HG02870 (cell line): Measurements from ENCODE around the gene ATG7.
"Not testable (repeated sequence)": the region's sequence is repeated elsewhere in the genome, so short reads cannot be mapped to it uniquely, and the experiment has no call there.

Source experiments
- ATAC-seq: cut with Tn5 transposase; IDR thresholded peaks from one replicate; pipeline ENCODE4 v1.9.1; 2021; ENCODE audit warnings: mild to moderate bottlenecking, moderate library complexity; ENCODE audit not compliant: unreplicated experiment

ATG7 gene

DNA sequence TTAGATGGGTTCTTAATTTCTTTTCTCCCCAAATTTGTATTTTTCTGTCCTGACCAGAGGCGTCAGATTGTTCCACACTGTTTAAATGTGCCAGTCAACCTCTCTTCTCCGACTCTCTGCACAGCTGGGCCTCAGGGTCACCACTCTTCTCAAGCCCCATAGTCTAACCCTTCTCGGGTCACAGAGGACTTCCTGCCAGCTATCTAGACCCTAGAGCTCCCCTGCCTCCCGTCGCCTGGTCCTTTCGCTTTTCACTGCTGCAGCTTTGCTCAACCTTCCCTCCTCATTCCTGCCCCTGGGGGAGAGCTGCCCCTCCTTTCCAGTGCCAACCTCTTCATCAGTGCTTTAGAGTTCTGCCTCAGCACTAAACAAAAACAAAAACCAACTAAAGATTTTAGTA is 151.7 kb downstream of the ATG7 start:
- no peak for ATAC-seq

DNA sequence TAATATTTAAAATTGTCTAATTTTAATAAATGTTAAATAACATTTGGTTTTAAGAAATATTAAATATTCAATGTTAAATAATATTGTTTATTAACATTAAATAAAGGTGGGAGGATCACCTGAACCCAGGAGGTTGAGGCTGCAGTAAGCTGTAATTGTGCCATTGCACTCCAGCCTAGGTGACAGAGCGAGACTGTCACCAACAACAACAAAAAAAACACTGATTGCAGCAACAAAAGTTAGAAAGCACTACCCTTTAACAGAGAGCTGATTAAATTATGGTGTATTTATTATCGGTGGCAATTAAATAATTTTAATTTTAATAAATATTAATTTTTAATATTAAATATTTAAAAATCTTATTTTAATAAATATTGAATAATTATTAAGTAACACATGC is 152.1 kb downstream of the ATG7 start:
- no peak for ATAC-seq

DNA sequence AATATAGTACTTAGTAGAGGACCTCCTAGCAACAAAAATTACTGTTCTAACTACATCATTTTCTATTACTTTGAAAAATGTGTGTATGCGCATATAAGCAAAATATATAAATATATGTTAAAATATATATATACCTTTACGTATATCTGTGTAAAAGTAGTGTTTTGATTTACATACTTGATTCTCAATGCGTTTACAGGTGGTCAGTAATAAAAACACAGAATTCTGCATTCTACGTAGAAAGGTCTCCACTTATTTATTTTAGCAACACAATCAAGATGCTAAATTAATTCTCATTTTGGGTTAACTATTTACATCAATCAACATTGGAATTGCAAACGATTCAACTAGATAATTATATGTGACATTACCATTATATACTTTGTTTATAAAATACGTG is 158.0 kb downstream of the ATG7 start:
- no peak for ATAC-seq

DNA sequence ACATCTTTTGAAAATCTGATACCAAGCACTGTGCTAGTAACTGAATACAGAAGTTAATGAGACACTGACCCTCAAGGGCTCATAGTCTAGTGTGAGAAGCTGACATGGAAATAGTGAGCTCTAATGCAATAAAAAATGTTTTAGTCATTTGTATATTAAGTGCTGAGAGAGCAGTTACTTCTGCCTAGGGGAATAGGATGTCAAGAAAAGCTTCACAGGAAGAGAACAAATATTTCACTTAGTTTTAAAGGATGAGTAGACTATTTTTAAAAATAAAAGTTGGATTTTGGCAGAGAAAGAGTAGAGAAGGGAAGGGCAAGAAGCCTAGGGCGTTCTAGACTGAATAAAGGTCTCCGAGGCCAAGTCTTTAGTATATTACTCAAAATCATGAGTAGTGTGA is 158.4 kb downstream of the ATG7 start:
- no peak for ATAC-seq

DNA sequence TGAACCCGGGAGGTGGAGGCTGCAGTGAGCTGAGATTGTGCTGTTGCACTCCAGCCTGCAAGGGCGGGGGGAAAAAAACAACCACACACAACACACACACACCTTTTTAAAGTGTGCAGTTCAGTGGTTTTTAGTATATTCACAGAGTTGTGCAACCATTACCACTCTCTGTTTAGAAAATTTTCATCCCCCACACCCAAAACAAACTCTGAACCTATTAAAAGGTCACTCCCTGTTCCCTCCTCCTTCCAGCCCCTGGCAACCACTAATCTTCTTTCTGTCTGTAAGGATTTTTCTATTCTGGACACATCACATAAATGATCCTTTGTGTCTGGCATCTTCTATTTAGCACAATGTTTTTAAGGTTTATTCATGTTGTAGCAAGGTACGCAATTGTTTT is 159.1 kb downstream of the ATG7 start:
- no peak for ATAC-seq

DNA sequence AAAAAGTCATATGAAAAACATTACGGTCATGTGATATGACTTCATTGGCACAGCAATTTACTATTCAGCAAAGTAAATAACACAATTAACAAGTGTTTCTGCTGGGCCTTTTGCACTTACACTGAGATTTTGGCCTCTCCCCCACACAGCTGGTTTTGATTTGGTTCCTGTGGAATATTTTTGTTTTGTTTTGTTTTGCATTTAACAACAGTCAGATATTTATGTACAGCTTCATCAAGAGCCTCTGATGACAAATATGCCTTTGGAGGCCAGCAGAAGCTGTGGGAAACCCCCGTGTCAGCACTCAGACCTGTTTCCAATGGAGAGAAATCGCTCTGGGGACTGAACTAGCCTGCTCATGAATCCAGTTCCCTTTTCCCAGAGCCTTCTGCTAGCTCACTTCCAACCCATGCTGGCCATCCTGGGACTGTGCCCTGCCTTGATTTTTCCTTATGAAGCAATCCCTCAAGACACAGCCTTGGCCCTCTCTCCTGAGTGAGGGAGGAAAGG is 161.9 kb downstream of the ATG7 start:
- no peak for ATAC-seq

DNA sequence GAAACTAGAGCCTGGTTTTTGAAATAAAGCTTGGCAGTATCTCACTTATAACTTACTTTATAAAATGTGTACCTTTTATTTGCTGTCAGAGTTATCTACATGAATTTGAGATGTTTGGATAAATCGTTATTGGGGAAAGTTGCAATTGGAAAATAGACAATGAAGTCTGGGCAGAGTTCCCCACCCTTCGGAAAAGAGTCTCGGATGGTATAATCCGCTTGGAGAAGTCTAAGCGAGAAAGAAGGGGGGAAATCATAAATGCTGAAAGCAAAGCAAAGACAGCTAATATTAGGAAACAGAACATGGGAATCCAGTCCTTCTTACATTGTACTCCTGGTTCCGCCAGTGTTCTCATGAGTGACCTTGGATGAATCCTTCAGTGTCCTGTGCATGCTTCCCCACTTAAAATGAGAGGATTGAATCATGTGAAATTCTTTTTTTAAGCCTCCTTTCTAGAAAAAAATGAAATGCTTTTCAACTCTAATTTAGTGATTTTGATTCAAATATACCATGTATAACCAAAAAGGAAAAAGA is 162.4 kb downstream of the ATG7 start:
- no peak for ATAC-seq

DNA sequence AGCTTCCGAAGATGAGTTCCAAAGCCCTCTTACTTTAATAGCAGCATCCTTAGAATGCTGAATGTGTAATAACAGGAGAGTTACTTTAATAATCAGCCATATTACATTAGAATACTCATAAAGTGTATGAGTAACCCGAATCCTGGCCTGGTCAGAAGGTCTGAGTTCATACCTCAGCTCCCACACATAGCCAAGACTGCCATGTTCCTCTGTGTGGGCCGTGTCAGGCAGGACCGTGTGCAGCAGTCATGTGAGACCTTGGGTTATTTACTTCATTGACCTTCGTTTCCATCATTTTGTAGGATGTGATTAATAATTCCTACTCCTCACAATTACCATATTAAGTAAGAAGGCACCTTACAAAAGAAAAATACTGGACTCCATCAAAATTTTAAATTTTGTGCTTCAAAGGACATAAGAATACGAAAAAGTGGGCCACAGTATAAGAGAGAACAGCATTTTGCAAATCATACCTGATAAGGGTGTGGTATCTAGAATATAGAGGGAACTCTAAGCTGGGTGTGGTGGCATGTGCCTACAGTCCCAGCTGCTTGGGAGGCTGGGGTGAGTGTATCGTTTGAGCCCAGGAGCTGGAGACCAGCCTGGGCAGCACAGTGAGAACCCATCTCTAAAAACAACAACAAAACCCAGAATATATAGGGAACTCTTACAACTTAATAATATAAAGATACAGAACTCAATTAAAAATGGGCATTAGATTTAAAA is 163.4 kb downstream of the ATG7 start:
- no peak for ATAC-seq

DNA sequence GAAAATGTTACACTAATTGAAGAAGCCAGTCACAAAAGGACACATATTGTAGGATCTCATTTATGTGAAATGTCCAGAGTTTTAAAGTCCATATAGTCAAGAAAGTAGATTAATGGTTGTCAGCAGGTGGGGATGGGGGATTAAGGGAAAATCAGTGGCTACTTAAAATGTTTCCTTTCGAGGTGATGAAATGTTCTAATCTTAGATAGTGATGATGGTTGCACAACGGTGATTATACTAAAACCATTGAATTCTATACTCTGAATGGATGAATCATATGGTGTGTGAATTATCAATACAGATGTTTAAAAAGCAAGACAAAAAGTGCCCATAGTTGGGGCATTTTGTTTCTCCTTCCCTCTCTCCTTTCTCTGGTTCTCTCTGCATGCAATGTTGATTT is 164.6 kb downstream of the ATG7 start:
- ATAC-seq = no peak

DNA sequence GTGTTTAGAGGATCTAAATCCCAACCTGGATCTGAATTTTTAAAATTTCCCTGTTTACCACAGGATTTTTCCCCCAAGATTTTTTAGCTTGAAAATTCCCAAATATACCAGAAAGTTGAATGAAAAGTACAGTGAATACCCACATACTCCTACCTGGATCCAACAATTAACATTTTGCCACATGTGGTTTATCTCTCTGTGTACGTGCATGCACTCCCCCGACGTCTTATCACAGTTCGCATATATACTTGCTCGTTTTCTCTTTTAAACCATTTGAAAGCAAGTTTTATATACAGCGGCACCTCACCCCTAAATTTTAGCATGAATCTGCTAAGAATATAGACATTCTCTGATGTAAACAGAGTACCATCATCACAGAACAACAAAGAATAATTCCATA is 165.3 kb downstream of the ATG7 start:
- no peak for ATAC-seq

DNA sequence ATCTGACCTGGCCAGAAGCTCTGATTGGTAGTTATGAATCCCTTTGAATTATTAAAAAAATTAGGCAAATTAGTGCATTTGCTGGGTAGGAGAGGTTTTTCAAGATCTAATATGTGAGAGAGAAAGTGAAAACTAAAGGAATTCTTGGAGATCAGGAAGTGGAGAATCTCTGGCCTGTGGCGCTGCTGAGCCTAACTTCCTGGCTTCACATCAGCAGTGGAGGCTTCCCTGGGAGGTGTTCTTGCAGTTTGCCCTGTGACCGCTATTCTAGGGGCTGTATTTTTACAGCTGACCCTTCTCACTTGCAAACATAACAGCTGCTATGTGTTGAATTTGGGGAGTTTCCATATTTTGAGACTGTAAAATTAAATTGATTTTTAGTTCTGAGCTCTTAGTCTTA is 166.4 kb downstream of the ATG7 start:
- ATAC-seq = no peak

DNA sequence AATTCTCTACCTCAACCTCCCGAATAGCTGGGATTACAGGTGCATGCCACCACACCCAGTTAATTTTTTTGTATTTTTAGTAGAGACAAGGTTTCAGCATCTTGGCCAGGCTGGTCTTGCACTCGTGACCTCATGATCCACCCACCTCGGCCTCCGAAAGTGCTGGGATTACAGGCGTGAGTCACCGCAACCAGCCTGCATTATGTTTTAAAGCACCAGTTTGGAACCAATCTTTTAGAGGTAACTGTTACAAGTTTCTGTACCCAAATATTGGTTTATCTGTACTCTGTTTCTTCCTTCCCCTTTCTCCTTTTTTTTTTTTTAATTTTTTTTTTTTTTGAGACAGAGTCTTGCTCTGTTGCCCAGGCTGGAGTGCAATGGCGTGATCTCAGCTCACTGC is 169.1 kb downstream of the ATG7 start:
- ATAC-seq = not testable (repeated sequence)

DNA sequence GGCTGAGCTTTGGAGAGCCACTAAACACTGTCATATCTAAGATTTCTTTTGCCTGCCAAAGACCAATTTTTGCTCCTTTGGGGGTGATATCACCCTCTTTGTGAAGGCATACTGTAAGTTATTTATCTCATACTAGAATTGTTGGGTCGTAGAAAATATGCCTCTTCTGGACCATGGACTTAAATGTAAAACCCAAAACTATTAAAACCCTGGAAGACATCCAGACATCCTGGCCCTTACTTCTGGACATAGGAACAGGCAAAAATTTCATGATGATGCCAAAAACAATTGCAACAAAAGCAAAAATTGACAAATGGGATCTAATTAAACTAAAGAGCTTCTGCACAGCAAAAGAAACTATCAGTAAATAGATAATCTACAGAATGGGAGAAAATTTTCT is 172.2 kb downstream of the ATG7 start:
- no peak for ATAC-seq

DNA sequence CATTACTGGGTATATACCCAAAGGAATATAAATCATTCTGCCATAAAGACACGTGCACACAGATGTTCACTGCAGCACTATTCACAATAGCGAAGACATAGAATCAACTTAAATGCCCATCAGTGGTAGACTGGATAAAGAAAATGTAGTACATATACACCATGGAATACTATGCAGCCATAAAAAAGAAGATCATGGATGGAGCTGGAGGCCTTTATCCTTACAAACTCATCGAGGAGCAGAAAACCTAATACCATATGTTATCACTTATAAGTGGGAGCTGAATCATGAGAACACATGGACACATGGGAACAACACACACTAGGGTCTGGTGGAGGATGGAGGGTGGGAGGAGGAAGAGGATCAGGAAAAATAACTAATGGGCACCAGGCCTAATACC is 173.0 kb downstream of the ATG7 start:
- ATAC-seq = not testable (repeated sequence)

DNA sequence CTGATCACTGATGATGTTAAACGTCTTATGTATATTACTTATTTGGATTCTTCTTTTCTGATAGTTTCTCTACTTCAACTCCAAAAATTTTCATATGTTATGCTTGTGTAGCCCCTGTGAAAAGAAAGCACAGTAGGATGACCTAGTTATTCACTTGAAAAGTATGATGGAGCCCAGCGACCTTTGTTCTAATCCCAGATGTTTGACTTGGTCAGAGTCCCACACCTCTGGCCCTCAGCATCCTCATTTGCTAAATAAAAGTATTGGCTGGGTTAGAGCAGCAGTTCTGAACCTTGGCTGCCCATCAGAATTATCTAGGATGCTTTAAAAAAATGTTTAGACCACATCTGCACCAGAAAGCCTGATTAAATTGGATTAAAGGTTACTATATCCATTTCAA is 173.7 kb downstream of the ATG7 start:
- ATAC-seq = no peak

DNA sequence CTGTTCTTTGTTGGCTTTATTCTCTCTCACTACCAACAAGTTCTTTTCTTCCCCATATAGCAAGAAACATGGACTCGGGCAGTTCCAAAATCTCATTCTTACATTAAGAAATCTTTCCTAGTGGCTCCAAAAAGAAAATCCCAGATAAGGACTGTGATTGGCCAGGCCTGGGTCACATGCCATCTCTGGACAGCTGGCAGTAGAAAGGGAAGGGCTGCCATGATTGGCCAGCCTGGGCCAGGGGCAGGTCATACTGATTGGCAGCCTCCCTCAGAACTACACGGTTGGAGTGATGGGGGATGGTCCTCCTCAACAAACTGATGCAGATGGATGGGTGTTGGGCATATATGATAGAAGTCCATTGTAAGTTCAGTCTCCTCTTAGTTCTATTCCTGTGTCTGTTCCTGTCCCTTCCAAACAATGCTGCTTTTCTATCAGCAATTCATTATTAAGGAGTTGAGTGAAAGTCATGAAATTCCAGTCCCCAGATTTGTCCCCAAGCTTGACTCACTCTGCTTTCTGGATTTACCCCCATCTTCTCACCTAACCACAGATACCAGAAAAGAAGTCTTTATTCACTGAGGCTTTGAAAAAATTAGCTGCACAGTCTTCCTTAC is 175.5 kb downstream of the ATG7 start:
- no peak for ATAC-seq

DNA sequence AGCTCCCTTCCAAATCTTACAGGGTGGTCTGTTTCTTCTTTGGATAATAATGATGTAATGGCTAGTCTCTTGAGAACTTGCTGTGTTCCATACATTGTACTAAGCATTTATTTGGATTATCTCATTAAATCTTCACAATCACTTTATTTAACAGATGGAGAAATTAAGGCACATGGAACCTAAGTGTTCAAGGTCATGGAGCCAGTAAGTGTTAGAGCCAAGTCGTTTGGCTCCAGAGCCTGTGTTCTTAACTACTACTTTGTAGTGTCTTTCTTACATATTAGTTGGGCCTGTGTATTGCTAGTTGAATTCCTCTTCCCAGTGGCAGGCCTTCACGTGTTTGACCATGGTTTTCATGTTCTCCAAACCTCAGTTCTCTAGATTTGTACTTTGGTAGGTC is 177.8 kb downstream of the ATG7 start:
- ATAC-seq = no peak

DNA sequence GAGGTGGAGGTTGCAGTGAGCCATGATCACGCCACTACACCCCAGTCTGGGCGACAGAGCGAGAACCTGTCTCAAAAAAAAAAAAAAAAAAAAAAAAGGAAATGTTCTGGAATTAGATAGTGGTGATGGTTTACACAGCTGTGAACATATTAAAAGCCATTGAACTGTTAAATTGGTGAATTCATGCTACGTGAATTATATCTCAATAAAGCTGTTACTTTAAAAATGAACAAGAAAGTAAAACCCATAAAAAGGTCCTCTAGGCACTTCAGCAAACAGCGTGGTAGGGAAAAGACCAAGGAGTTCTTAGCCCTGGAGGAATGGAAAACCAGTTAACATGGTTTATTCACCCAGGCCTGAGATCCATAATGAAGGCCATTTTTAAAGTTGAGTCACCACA is 180.1 kb downstream of the ATG7 start:
- no peak for ATAC-seq

DNA sequence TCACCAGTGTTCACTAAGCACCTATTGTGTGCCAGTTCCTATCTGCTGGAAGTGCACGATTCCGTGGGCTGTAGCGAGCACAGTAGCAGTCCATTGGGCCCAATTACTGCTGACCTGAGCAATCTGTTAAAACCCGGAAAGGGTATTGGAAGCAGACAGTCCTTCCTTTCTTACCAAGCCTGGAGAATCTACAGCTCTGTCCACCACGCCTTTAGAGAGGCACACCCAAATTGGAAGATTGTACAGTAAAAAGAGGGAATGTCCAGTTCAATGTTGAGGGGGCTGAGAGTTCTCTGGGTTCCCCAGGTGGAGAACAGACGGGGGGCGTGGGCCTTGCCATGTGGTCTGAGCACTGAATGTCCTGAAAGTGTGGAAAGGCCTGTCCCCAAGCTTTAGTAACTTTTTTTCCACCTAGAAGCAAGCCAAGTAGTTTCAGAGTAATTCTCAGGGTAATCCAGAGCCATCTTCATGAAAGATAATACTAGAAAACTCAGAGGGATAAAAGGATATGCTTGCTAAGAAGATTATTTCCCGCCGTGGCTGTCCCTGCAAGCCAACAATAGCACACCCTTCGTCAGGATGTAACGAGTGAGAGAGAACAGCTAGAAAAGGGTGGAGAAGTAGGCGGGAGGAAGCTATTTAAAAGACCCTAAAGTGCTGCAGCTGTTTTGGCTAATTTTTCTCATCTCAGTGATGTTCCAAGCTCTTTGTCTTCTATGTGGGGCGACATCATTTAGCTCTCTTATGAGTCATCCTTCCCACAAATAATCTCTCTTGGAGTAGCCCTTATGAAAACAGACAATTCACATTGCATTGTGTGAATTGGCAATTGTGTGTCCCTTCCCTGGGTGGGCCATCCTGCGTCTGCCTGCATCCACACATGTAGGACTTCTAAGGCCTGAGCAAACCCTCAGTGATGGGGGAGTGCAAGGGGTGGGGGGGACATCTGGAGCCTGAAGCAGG is 181.0 kb downstream of the ATG7 start:
- no peak for ATAC-seq

DNA sequence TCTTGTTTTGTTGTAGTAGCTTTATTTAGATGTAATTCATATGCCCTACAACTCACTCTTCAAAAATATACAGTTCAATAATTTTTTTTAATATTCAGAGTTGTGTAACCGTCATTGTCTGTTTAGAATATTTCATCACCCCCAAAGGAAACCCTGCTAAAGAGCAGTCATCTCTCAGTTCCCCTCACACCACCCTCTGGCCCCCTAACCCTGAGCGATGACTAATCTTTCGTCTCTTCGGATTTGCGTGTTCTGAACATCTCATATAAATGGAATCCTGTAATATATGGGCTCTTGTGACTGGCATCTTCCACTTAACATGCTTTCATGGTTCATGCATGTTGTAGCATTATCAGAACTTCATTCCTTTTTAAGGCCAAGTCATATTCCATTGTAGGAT is 183.8 kb downstream of the ATG7 start:
- ATAC-seq = no peak

DNA sequence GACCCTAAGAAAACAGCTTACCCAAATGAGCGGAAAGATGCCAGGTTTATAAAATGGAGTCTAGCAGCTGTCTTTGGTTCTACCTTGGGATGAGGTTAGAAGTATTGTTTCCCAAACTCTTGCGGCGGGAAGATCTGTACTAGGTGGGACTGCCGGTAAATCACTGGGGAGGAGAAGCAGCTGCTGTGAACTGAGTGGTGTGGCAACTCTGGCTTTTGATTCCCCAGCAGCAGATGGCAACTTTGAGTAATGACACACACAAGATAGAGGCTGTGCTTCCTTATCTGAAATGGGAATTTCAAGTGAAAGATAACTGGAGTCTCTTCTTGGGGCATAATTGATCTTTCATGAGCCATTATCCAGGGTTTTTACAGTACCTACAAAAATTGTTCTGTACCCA is 184.9 kb downstream of the ATG7 start:
- no peak for ATAC-seq
